ENCODE measurements around the gene PSMG3.

DNA sequence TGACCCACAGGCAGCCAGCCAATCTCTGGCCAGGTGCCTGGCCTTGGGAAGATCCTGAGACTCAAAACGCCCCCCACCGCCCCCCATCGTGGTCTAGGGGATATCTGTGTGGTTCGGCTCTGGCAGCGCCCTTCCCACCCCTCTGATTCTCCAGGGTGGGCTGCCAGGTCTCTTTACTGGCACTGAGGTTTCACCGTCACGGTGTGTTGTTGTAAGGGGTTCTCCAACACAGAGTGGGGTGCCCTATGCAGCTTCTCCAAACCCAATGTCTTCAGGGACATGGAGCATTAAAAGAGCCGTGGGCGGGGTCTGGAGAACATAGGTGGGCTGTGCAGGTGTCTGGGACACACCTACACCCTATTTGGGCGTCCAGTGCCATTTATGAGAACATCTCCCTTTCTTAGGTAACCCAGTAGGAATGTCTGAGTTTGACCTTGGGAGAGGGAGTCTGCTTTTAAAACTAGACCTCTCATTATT lies 37.8 kb downstream of the PSMG3 start:
- no peak for TF ChIP-seq ZNF274 (IDR thresholded peaks at IDR 0.05; ENCODE audit: low read depth, low read length)
- no peak for TF ChIP-seq YY1 (IDR thresholded peaks at IDR 0.05; ENCODE audit: insufficient read depth, insufficient read length)
- no peak for TF ChIP-seq SUZ12 (IDR thresholded peaks at IDR 0.05; ENCODE audit: extremely low read depth, insufficient read depth, insufficient read length)

Measured in NT2/D1 (cell line).